ENCODE data around the gene DDB1. TPM values are rescaled to one million over a fixed set of nuclear protein-coding genes. Genes with fewer than 3 reads are reported as not detected.

DDB1 gene
- total and polyA plus RNA-seq, 9 of the 15 experiments (the other 6 are each of a cell fraction or from before 2014, with no cell fraction given): 172 to 361 (median 266) TPM

DNA sequence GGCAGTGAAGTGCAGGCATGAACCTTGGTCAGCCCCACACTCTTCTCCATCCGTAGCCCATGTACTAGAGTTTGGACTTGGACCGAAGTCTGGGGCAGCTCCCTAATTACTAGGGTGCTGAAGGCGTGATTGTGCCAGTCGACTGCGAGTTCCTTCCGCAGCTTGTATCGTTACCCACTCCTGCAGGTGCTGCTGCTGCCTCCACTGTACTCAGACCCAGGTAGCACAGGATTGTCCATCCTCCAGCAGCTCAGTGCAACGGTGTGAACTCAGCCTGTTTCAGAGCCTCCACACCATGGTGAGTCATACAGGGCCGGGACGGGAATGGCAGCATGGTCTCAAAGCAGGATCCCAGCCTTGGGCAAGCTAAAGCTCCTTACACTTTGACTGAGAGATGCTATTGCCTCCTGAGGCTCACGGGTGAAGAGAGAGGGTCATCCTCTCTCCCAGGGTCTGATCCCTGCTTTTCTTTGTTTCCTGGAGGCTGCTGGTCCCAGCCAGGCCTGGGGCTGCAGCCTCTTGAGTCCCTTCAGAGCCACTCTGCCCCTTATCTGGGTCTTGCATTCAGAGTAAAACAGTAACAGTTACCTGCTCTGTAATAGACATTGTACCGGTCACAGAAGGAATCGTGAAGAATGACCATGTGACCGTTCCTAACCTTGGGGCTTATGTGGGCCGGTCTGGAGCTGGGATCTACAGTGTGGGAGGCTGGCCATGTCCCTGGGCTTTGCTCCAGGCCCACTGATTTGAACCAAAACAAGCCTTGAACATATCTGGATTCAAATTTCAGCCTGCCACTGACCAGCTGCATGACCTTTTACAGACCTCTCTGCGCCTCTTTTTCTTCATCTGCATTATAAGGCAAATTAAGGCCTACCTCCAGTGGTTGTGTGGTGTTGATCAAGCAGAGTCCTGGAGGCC is 1.8 kb upstream of the DDB1 start (continued):
- TF ChIP-seq NR2C2 (CRISPR knock-in tag; IDR thresholded peaks at IDR 0.05) (no peak), NR2C2 (tag; IDR thresholded peaks at IDR 0.05) (0 out of 2 replicates have a peak, but pooled peaks have one; percentile 15), CBX3 (IDR thresholded peaks at IDR 0.05; ENCODE audit: borderline replicate concordance in 1 of 2, low read length in 2 of 2) (0 out of 3 replicates have a peak, but pooled peaks of 1 of the 2 experiments have one; percentile 14), SMARCE1 (IDR thresholded peaks at IDR 0.05) (peak; percentile 52; the same call in 1 of the 2 replicates), E2F6 (IDR thresholded peaks at IDR 0.05; ENCODE audit: borderline replicate concordance in 1 of 2, extremely low read depth in 1 of 2, insufficient read depth in 1 of 2, insufficient read length in 1 of 2, low read depth in 1 of 2, low read length in 1 of 2, poor library complexity in 1 of 2, severe bottlenecking in 1 of 2) (peak in 1 of 2 experiments; percentile 18), CBFA2T2 (conservative IDR thresholded peaks at IDR 0.05) (peak; percentile 50; the same call in 1 of the 2 replicates), USF1 (CRISPR knock-in tag; IDR thresholded peaks at IDR 0.05) (peak; percentile 43; the same call in 1 of the 2 replicates), RAD51 (IDR thresholded peaks at IDR 0.05; ENCODE audit: borderline replicate concordance, low read depth) (peak; percentile 59; the same call in 1 of the 2 replicates), CREM (IDR thresholded peaks at IDR 0.05; ENCODE audit: low read depth) (0 out of 2 replicates have a peak, but pooled peaks have one; percentile 9), KDM1A (IDR thresholded peaks at IDR 0.05) (peak; percentile 72 to 76; a peak in 3 of 4 replicates), GATA2 (CRISPR knock-in tag; IDR thresholded peaks at IDR 0.05) (no peak), DMBX1 (CRISPR knock-in tag; IDR thresholded peaks at IDR 0.05; ENCODE audit: borderline replicate concordance) (peak; percentile 57; the same call in 1 of the 2 replicates), SMARCA4 (IDR thresholded peaks at IDR 0.05) (peak; percentile 16; the same call in 1 of the 2 replicates)
- TF ChIP-seq, protein P1, sequence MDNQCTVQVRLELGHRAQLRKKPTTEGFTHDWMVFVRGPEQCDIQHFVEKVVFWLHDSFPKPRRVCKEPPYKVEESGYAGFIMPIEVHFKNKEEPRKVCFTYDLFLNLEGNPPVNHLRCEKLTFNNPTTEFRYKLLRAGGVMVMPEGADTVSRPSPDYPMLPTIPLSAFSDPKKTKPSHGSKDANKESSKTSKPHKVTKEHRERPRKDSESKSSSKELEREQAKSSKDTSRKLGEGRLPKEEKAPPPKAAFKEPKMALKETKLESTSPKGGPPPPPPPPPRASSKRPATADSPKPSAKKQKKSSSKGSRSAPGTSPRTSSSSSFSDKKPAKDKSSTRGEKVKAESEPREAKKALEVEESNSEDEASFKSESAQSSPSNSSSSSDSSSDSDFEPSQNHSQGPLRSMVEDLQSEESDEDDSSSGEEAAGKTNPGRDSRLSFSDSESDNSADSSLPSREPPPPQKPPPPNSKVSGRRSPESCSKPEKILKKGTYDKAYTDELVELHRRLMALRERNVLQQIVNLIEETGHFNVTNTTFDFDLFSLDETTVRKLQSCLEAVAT (IDR thresholded peaks at IDR 0.05): 0 out of 4 replicates have a peak, but pooled peaks of 1 of the 2 experiments have one; percentile 32
- TF ChIP-seq, protein P2, sequence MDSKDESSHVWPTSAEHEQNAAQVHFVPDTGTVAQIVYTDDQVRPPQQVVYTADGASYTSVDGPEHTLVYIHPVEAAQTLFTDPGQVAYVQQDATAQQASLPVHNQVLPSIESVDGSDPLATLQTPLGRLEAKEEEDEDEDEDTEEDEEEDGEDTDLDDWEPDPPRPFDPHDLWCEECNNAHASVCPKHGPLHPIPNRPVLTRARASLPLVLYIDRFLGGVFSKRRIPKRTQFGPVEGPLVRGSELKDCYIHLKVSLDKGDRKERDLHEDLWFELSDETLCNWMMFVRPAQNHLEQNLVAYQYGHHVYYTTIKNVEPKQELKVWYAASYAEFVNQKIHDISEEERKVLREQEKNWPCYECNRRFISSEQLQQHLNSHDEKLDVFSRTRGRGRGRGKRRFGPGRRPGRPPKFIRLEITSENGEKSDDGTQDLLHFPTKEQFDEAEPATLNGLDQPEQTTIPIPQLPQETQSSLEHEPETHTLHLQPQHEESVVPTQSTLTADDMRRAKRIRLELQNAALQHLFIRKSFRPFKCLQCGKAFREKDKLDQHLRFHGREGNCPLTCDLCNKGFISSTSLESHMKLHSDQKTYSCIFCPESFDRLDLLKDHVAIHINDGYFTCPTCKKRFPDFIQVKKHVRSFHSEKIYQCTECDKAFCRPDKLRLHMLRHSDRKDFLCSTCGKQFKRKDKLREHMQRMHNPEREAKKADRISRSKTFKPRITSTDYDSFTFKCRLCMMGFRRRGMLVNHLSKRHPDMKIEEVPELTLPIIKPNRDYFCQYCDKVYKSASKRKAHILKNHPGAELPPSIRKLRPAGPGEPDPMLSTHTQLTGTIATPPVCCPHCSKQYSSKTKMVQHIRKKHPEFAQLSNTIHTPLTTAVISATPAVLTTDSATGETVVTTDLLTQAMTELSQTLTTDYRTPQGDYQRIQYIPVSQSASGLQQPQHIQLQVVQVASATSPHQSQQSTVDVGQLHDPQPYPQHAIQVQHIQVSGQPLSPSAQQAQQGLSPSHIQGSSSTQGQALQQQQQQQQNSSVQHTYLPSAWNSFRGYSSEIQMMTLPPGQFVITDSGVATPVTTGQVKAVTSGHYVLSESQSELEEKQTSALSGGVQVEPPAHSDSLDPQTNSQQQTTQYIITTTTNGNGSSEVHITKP (IDR thresholded peaks at IDR 0.05; ENCODE audit: partially characterized antibody): peak; percentile 14
